Parathyroid adenoma (tissue), 2 donors: Measurements from ENCODE around the gene DNAJB5.

Experiments
- H2AFZ ChIP-seq: fragments of 300-600 bp; sonication (generic); one replicate; pipeline ENCODE4 v1.7.0; 2017; ENCODE audit warnings: antibody characterized with exemption, mild to moderate bottlenecking
- H3K27ac ChIP-seq: fragments of 300-600 bp; sonication (generic); one replicate; pipeline ENCODE4 v1.7.0; 2017
- H3K27me3 ChIP-seq: fragments of 300-600 bp; sonication (generic); one replicate; pipeline ENCODE4 v1.7.0; 2017; ENCODE audit warnings: low read length; ENCODE audit not compliant: control insufficient read depth, insufficient read depth
- H3K36me3 ChIP-seq: fragments of 300-600 bp; sonication (generic); one replicate; pipeline ENCODE4 v1.7.0; 2017; ENCODE audit warnings: low read length; ENCODE audit not compliant: control insufficient read depth, insufficient read depth
- H3K4me1 ChIP-seq: fragments of 300-600 bp; sonication (generic); one replicate; pipeline ENCODE4 v1.7.0; 2017; ENCODE audit warnings: control low read depth
- H3K4me2 ChIP-seq: fragments of 300-600 bp; sonication (generic); one replicate; pipeline ENCODE4 v1.7.0; 2017; ENCODE audit warnings: low read length
- H3K4me3 ChIP-seq: fragments of 300-600 bp; sonication (generic); one replicate; pipeline ENCODE4 v1.7.0; 2017; ENCODE audit warnings: low read depth, low read length
- H3K79me2 ChIP-seq: fragments of 300-600 bp; sonication (generic); one replicate; pipeline ENCODE4 v1.7.0; 2017; ENCODE audit warnings: control low read depth
- H3K9ac ChIP-seq: fragments of 300-600 bp; sonication (generic); one replicate; pipeline ENCODE4 v1.7.0; 2017; ENCODE audit warnings: mild to moderate bottlenecking
- H3K9me3 ChIP-seq: fragments of 300-600 bp; sonication (generic); one replicate; pipeline ENCODE4 v1.7.0; 2017; ENCODE audit warnings: low read length; ENCODE audit not compliant: control insufficient read depth
- CTCF ChIP-seq: fragments of 300-600 bp; sonication (generic); IDR thresholded peaks from one replicate; pipeline ENCODE4 v1.7.0; 2017; ENCODE audit warnings: antibody characterized with exemption, mild to moderate bottlenecking
- donor health status: primary hyperparathyroidism.

Gene DNAJB5

GRCh38 chr9:34987160-34987901 lies 2.2 kb upstream of the DNAJB5 start:
- H3K27ac ChIP-seq = no peak overlapping the region
- no peak overlapping the region for H3K4me3 ChIP-seq
- TF ChIP-seq CTCF = no peak
- H3K9ac ChIP-seq = no peak overlapping the region
- no peaks in the 10 kb centered on the region for H3K36me3 ChIP-seq
- H3K27me3 ChIP-seq = no peaks in the 10 kb centered on the region
- H2AFZ ChIP-seq = no peak overlapping the region
- H3K4me2 ChIP-seq = no peak overlapping the region
- no peaks in the 10 kb centered on the region for H3K9me3 ChIP-seq
- no peaks in the 10 kb centered on the region for H3K4me1 ChIP-seq
- no peaks in the 10 kb centered on the region for H3K79me2 ChIP-seq

DNA sequence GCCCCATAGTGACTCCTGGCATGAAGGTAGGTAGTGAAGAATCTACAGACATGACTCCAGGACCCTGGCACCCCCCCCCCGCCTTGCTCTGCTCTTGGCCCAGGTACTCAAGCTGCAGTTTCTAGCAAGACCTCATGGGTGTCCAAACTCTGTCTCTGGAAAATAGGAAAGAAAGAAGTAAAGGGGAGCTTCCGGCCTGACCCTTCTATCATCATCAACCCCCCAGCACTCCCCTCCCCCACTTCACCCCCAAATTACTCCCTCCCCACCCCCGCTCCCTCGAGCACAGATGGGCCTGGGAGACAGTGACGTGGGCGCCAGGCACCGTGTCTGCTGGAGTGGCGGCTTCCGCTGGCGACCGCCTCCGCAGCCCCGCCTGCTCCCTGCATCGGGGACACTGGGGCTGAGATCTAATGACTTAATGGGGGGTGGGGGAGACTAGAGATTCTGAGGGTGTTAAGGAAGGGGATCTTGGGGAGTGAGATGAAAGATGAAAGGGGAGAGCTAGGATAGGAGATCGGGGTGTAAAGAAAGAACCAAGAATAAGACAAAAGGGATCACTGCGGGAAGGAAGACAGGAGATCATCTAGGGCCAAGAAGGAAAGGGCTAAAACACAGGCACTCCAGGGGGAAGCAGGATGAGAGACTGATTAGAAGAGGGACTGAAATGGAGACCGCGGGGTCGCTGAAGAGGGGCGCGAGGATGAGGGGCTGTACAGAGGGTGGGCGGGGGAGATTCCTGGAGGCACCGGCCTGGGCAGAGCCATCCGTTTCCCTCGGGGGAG lies 1.1 kb upstream of the DNAJB5 start:
- Histone ChIP-seq H3K79me2 (no peaks in the 10 kb centered on the region), H3K4me2 (peak overlapping the region; percentile 86), H2AFZ (peak overlapping the region; percentile 57), H3K9ac (no peak overlapping the region), H3K4me3 (peak overlapping the region; percentile 80), H3K36me3 (no peaks in the 10 kb centered on the region), H3K27me3 (no peaks in the 10 kb centered on the region), H3K9me3 (no peaks in the 10 kb centered on the region), H3K4me1 (no peaks in the 10 kb centered on the region), H3K27ac (peak overlapping the region; percentile 75)
- no peak for TF ChIP-seq CTCF

GRCh38 chr9:34989946-34990635 lies 546 bp downstream of the DNAJB5 start:
- Histone ChIP-seq H3K4me1 (no peaks in the 10 kb centered on the region), H3K79me2 (no peaks in the 10 kb centered on the region), H3K4me3 (peak overlapping the region; percentile 80), H3K9me3 (no peaks in the 10 kb centered on the region), H3K4me2 (peak overlapping the region; percentile 66), H3K9ac (no peak overlapping the region), H3K27ac (peak overlapping the region; percentile 54), H2AFZ (peak overlapping the region; percentile 88), H3K27me3 (no peaks in the 10 kb centered on the region), H3K36me3 (no peaks in the 10 kb centered on the region)
- no peak for TF ChIP-seq CTCF

- Histone ChIP-seq H3K36me3 (no peaks in the 10 kb centered on the region), H3K9me3 (no peaks in the 10 kb centered on the region), H3K27me3 (no peaks in the 10 kb centered on the region), H2AFZ (no peak overlapping the region), H3K4me3 (no peak overlapping the region), H3K27ac (no peak overlapping the region), H3K4me2 (no peak overlapping the region), H3K4me1 (no peaks in the 10 kb centered on the region), H3K9ac (no peak overlapping the region), H3K79me2 (no peaks in the 10 kb centered on the region)
- TF ChIP-seq CTCF = no peak
Observed at GRCh38 chr9:34990908-34991606, 1.5 kb downstream of the DNAJB5 start.
